ENCODE data around the gene UPK1A. TPM values are rescaled to one million over a fixed set of nuclear protein-coding genes. Genes with fewer than 3 reads are reported as not detected.
A peak's percentile ranks its signal among the peaks of the same experiment; 100 is the strongest.

Gene UPK1A
- total and polyA plus RNA-seq, 9 of the 15 experiments (the other 6 are each of a cell fraction or from before 2014, with no cell fraction given), result 0.06 to 0.13 TPM; not detected in 7

DNA sequence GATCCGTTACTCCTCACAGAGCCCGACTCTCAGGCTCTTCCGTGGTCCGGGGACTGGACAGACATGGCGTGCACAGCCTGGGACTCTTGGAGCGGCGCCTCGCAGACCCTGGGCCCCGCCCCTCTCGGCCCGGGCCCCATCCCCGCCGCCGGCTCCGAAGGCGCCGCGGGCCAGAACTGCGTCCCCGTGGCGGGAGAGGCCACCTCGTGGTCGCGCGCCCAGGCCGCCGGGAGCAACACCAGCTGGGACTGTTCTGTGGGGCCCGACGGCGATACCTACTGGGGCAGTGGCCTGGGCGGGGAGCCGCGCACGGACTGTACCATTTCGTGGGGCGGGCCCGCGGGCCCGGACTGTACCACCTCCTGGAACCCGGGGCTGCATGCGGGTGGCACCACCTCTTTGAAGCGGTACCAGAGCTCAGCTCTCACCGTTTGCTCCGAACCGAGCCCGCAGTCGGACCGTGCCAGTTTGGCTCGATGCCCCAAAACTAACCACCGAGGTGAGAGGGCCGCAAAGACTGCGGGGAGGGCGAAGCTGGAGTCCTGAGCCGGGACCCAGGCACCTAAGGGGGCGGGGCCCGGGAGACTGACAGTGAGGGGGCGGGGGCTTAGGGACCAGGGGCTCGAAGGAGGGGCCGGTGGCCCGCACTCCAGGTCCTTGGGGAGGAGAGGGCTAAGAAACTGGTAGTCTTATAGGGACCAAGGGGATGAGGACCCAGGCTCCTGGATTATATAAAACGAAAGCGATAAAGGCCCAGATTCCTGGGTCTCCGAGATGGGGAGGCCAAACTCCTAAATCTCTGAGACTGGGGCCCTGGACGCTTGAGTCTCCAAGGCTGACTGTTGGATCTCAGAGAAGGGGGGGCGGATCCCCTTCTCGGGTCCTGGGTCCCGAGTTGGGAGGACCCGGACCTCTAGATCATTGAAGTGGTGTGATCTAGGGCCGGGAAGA lies 22.8 kb upstream of the UPK1A start (continued):
- TF ChIP-seq, protein P1, sequence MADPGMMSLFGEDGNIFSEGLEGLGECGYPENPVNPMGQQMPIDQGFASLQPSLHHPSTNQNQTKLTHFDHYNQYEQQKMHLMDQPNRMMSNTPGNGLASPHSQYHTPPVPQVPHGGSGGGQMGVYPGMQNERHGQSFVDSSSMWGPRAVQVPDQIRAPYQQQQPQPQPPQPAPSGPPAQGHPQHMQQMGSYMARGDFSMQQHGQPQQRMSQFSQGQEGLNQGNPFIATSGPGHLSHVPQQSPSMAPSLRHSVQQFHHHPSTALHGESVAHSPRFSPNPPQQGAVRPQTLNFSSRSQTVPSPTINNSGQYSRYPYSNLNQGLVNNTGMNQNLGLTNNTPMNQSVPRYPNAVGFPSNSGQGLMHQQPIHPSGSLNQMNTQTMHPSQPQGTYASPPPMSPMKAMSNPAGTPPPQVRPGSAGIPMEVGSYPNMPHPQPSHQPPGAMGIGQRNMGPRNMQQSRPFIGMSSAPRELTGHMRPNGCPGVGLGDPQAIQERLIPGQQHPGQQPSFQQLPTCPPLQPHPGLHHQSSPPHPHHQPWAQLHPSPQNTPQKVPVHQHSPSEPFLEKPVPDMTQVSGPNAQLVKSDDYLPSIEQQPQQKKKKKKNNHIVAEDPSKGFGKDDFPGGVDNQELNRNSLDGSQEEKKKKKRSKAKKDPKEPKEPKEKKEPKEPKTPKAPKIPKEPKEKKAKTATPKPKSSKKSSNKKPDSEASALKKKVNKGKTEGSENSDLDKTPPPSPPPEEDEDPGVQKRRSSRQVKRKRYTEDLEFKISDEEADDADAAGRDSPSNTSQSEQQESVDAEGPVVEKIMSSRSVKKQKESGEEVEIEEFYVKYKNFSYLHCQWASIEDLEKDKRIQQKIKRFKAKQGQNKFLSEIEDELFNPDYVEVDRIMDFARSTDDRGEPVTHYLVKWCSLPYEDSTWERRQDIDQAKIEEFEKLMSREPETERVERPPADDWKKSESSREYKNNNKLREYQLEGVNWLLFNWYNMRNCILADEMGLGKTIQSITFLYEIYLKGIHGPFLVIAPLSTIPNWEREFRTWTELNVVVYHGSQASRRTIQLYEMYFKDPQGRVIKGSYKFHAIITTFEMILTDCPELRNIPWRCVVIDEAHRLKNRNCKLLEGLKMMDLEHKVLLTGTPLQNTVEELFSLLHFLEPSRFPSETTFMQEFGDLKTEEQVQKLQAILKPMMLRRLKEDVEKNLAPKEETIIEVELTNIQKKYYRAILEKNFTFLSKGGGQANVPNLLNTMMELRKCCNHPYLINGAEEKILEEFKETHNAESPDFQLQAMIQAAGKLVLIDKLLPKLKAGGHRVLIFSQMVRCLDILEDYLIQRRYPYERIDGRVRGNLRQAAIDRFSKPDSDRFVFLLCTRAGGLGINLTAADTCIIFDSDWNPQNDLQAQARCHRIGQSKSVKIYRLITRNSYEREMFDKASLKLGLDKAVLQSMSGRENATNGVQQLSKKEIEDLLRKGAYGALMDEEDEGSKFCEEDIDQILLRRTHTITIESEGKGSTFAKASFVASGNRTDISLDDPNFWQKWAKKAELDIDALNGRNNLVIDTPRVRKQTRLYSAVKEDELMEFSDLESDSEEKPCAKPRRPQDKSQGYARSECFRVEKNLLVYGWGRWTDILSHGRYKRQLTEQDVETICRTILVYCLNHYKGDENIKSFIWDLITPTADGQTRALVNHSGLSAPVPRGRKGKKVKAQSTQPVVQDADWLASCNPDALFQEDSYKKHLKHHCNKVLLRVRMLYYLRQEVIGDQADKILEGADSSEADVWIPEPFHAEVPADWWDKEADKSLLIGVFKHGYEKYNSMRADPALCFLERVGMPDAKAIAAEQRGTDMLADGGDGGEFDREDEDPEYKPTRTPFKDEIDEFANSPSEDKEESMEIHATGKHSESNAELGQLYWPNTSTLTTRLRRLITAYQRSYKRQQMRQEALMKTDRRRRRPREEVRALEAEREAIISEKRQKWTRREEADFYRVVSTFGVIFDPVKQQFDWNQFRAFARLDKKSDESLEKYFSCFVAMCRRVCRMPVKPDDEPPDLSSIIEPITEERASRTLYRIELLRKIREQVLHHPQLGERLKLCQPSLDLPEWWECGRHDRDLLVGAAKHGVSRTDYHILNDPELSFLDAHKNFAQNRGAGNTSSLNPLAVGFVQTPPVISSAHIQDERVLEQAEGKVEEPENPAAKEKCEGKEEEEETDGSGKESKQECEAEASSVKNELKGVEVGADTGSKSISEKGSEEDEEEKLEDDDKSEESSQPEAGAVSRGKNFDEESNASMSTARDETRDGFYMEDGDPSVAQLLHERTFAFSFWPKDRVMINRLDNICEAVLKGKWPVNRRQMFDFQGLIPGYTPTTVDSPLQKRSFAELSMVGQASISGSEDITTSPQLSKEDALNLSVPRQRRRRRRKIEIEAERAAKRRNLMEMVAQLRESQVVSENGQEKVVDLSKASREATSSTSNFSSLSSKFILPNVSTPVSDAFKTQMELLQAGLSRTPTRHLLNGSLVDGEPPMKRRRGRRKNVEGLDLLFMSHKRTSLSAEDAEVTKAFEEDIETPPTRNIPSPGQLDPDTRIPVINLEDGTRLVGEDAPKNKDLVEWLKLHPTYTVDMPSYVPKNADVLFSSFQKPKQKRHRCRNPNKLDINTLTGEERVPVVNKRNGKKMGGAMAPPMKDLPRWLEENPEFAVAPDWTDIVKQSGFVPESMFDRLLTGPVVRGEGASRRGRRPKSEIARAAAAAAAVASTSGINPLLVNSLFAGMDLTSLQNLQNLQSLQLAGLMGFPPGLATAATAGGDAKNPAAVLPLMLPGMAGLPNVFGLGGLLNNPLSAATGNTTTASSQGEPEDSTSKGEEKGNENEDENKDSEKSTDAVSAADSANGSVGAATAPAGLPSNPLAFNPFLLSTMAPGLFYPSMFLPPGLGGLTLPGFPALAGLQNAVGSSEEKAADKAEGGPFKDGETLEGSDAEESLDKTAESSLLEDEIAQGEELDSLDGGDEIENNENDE (IDR thresholded peaks at IDR 0.05; ENCODE audit: low read depth, low read length), result no peak
- TF ChIP-seq NRF1 (conservative IDR thresholded peaks at IDR 0.05 in 1 of 2, IDR thresholded peaks at IDR 0.05 in 1 of 2), result peak; percentile 65 to 70; a peak in 3 of 4 replicates
- TF ChIP-seq POLR2H (tag; IDR thresholded peaks at IDR 0.05; ENCODE audit: low read depth), result peak; percentile 67
- TF ChIP-seq NEUROD1 (IDR thresholded peaks at IDR 0.05; ENCODE audit: borderline replicate concordance, low read depth, low read length, partially characterized antibody), result peak; percentile 65
- TF ChIP-seq, protein P2, sequence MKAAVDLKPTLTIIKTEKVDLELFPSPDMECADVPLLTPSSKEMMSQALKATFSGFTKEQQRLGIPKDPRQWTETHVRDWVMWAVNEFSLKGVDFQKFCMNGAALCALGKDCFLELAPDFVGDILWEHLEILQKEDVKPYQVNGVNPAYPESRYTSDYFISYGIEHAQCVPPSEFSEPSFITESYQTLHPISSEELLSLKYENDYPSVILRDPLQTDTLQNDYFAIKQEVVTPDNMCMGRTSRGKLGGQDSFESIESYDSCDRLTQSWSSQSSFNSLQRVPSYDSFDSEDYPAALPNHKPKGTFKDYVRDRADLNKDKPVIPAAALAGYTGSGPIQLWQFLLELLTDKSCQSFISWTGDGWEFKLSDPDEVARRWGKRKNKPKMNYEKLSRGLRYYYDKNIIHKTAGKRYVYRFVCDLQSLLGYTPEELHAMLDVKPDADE (conservative IDR thresholded peaks at IDR 0.05; ENCODE audit: control insufficient read depth, low read depth, low read length), result peak; percentile 76
- peak; percentile 72 to 80; a peak in 3 of 4 replicates for TF ChIP-seq SIN3A (IDR thresholded peaks at IDR 0.05; ENCODE audit: borderline replicate concordance in 2 of 2, control insufficient read depth in 1 of 2, low read depth in 2 of 2, low read length in 2 of 2)
- TF ChIP-seq KDM1A (IDR thresholded peaks at IDR 0.05), result no peak
- peak; percentile 88; the same call in 1 of the 2 replicates for TF ChIP-seq NBN (IDR thresholded peaks at IDR 0.05; ENCODE audit: low read depth)
- TF ChIP-seq ZNF77 (CRISPR knock-in tag; IDR thresholded peaks at IDR 0.05), result no peak
- no peak for TF ChIP-seq HDAC6 (IDR thresholded peaks at IDR 0.05; ENCODE audit: low read depth, low read length)
- TF ChIP-seq, protein P3, sequence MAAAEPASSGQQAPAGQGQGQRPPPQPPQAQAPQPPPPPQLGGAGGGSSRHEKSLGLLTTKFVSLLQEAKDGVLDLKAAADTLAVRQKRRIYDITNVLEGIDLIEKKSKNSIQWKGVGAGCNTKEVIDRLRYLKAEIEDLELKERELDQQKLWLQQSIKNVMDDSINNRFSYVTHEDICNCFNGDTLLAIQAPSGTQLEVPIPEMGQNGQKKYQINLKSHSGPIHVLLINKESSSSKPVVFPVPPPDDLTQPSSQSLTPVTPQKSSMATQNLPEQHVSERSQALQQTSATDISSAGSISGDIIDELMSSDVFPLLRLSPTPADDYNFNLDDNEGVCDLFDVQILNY (CRISPR knock-in tag; IDR thresholded peaks at IDR 0.05), result peak; percentile 95
- no peak for TF ChIP-seq CAMTA2 (CRISPR knock-in tag; conservative IDR thresholded peaks at IDR 0.05)
- peak; percentile 85 for TF ChIP-seq RBM22 (IDR thresholded peaks at IDR 0.05; ENCODE audit: low read depth, low read length, poor library complexity, severe bottlenecking)

Measured in K562 (cell line).